PFSK-1 (cell line): ENCODE data around the gene TIMP3.

ENCODE experiments used
- POLR2AphosphoS5 ChIP-seq: IDR thresholded peaks from 2 replicates; pipeline ENCODE4 v1.6.1; 2012; ENCODE audit warnings: low read depth, mild to moderate bottlenecking, control low read depth, low read length, moderate library complexity
- REST ChIP-seq, 2 experiments: IDR thresholded peaks; 2 replicates each; pipeline versions ENCODE4 v1.6.1 to v1.8.0; 2011 to 2012; ENCODE audit warnings: low read depth in 2 of 2, low read length in 2 of 2, control low read depth in 1 of 2, inconsistent platforms in 1 of 2, mild to moderate bottlenecking in 1 of 2, moderate library complexity in 1 of 2; ENCODE audit not compliant: insufficient read depth in 1 of 2
- SIN3A ChIP-seq: IDR thresholded peaks from 2 replicates; pipeline ENCODE4 v1.6.1; 2012; ENCODE audit warnings: mild to moderate bottlenecking, low read length, moderate library complexity, borderline replicate concordance; ENCODE audit not compliant: insufficient read depth
- TAF1 ChIP-seq: IDR thresholded peaks from 2 replicates; pipeline ENCODE4 v1.6.1; 2012; ENCODE audit warnings: low read length, control low read depth, borderline replicate concordance; ENCODE audit not compliant: insufficient read depth

- TF ChIP-seq POLR2AphosphoS5 (no peak), SIN3A (no peak), TAF1 (no peak), REST (IDR thresholded peaks at IDR 0.05; ENCODE audit: insufficient read depth in 1 of 2, low read depth in 2 of 2, low read length in 2 of 2) (no peak)
These were observed 49.2 kb upstream of the TIMP3 start for GRCh38 chr22:32752326-32752725.
